Stimulated activated CD8-positive, alpha-beta memory T cell treated with anti-CD3 and anti-CD28 coated beads, Interleukin-15, amount 100 ng/mL, for 48 hours (primary cell): Measurements from ENCODE around the gene NRAP.

ENCODE experiments used
- DNase-seq, 2 donors: peaks; one replicate each; pipeline ENCODE4 v3.0.0-alpha.2; 2020; ENCODE audit warnings: low read depth in 2 of 2

NRAP gene

DNA sequence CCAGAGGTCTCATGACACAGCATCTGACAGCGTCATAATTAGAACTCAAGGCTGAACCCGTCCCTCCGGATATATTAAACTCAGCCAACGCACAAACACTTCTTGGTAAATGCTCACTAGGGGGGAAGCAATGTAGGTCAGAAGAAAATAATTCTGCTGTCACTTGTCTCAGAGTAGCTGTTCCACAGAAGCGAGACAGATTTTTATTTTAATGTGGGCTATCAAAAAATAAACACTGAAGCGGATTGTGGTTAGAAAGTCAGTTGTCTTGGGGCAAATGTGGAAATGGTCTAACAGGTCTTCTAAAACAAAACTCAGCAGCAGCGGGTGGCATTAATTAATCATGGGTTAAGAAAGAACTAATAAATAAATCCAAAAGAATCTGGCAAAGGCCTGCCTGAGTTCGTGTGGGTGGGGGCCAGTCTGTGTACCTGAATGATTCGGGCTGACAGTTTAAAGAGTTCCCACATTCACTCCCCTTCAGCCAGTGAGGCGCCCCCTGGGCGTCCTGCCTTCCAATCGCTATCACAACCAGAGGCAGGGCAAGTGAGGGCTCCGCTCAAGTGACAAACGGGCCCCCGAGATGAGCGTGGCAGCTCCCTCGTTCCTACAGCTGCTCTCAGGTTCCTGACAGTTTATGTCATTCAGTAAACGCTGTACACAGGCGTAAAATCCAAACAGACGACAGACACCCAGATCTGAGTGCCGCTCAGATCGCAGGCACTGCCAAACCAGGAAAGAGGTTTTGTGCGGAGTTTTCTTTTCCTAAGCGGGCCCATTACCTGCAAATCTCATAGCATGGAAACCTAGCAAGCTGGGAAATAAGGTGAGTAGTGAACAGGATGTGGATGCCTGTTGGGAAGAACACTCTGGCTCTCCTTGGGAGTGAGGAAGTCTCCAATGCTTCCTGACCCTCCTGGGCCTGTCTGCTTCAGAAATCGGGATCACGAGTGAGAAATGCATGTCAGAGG lies 52.9 kb downstream of the NRAP start:
- no peak for DNase-seq

DNA sequence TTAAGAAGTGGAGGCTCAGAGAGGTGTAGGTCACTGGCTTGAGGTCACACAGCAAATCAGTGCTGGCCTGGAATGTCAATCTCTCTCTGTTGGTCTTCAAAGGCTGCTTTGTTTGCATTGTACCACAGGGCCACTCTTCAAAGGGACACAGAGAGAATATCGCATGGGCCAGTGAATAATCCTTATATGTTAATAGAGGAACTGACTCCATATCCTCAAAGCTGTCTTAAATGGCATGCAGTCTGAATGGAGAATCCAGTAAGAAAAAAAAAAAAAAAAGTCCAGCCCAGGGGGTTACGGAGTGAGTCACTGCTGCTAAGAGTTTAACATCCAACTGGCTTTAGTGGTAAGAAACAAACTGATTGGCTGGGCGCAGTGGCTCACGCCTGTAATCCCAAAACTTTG lies 54.1 kb downstream of the NRAP start:
- no peak for DNase-seq

- DNase-seq = no peak
Measured at GRCh38 chr10:113605268-113605978, 58.4 kb downstream of the NRAP start.

- DNase-seq = no peak
Measured at GRCh38 chr10:113604572-113604971, 59.3 kb downstream of the NRAP start.

DNA sequence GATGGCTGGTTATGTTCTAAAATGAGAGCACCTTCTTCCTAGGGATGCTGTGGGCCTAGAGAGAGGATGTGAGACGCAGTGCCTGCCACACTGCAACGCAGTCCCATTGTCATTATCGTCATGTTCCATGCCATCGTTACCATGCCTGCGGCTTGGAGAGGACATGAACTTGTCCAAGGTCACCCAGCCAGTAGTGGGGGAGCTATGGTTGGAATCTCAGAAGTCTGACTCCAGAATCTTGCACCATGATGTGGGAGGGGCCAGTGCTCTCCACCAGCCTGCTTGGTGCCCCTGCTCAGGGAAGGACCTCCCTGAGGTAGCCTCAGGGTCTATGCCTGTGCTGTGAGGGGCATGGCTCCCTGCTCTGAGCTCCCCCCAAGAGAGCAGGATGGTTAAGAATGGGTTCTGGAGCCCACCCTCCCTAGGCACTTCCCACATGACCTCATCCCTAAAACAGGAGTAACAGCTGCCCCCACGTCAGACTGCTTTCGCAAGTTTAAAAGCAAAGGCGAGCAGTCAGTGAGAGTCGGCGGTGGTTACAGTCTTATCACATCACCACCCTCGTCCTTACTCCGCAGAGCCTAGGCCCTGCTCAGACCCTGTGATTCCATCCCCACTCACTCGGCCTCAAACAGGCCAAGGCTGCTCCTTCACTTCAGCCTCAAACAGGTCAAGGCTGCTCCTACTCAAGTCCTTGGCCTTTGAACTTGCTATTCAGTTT lies 60.6 kb downstream of the NRAP start:
- DNase-seq = no peak

- DNase-seq = no peak
Measured at GRCh38 chr10:113600569-113600968, 63.3 kb downstream of the NRAP start.

DNA sequence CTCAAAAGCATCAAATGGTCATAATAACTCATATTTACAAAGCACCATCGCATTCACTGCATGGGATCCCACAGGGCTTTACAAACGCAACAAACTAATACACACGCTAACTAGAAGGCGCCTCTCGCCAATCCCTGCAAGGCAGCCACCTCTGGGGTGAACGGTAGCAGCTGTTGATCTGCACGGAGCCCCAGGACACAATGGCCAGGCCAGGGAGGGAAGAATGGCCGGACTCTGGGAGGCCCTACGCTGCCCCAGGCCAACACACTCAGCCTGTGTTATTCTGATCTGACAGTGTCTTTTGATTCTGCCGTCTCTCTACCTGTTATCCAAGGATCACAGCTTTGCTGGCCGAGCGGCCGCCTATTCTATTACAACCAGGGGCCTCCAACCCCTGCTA lies 69.2 kb downstream of the NRAP start:
- DNase-seq = no peak

DNA sequence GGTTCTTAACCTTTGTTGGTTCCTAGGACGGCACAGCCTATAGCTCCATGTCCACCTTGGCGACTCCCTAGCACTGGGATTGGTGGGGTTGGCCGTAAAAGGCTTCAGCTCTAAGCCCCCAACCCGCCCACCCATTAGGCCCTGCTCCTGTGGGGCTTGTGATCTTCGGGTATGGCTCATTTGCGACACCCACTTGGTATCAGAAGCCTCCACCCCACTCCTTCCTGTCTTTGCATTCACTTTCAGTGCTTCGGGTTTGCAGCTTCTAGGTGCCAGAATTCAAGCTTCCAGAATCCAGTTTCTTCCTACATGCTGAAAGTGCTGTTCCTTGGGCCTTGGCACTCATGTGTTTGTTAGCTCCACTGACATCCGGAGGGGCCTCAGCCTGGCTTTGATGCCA lies 71.5 kb downstream of the NRAP start:
- no peak for DNase-seq

DNA sequence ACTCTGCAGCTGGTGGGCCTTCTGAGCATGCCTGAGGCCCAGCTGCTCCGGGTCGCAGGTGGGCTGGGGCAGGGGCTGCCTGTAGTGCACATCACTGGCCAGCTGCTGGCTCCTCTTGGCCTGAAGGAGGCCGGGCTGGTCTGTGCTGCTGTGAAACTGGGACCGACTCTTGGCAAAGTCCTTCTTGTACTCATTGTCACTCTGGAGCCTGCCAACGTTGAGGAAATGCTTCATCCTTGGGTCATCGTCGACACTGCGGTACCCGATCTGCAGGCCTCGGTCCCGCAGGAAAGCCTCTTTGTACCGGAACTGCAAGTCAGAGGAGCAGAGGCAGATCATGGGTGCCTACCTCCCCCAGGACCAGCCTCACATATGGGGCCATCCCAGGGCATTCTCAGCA lies 73.3 kb downstream of the NRAP start:
- no peak for DNase-seq

DNA sequence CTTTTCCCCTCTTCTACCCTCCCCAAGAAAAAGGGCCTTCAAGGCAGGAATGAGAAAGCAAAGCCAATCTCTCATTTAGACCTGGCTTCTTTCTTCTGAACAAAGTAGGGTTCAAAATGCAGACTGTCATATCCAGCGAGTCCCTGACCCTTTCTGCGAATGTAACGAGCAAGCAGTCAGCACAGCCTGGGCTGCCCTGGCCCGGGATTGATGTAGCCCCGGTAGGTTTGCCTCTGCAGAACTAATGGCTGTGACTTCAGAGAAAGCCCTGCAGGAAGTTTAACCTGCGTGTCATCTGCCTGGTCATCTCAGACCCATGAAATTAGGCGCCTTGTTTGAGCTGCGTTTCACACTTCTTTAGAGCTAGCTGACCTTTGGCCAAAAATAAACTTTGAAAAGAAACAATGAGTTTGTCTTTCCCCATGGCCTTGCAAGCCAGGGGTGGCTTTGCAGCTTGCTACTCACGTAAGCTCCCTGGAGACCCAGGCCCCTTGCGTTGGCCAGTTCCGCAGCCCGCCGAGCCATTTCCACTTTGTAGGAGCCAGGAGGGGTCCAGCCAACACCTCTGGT lies 74.6 kb downstream of the NRAP start:
- no peak for DNase-seq

DNA sequence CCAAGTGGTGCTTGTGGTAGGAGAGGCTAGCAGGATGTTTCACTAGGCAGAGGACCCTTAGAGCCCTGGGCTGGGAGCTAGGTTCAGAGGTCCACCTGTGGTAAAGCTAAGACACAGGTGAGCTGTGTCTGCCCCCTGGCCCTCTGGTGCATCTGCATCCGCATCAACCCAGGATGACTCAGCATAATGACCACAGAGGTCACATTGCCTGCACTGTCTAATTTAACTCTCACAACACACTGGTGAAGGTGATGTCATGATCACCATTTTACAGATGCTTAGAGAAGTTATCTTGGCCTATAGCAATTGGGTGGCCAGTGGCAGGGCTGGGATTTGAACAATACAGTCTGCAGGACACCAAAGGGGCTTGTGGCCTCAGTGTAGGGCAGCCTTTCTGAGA lies 77.9 kb downstream of the NRAP start:
- no peak for DNase-seq

DNA sequence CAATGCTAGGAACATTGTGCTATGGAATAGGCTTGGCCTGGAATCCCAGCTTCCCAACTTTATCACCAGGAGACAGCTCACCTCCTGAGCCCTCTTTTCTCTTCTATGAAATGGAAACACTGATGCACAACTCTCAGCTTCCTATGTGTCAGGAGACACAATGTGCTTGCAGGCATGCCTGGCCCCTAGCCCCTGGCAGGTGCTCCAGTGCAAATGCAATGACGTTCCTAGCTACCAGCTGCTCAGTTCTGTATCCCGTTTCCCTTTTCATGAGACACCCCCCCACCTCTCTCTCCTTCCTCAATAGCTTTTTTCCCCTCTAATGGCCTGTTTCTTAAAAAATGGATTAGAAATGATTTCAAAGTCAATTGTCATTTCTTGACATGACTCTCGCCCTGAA lies 80.3 kb downstream of the NRAP start:
- DNase-seq = no peak

DNA sequence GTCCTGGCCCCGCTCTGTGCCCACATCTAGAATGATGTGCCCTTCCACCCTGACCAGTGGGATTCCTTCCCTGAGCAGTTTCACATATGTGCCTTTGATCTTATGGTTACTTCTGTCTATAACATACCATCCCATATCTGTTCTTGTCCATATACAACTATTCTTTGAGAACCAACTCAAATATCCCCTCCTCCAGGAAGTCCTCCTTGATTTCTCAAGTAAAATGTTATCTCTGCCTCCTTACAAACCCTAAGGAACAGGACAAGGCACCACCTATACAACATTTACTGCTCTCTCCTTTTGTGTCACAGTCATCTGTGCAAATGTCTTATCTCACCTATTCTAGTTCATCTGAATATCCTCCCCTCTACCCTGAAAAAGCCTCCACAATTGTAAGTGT lies 82.7 kb downstream of the NRAP start:
- no peak for DNase-seq

DNA sequence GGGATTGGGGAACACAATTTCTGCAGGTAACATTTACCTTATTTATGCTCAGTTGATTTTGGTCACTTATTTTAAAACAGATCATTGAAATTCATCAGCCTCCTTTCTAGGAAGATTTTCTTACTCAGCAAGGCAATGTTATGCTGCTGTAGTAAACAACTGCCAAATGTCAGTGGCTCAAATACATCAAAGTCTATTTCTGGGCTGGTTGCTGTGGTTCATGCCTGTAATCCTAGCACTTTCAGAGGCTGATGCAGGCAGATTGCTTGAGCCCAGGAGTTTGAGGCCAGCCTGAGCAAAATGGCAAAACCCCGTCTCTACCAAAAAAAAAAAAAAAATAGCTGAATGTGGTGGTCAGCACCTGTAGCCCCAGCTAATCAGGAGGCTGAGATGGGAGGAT lies 85.1 kb downstream of the NRAP start:
- no peak for DNase-seq

DNA sequence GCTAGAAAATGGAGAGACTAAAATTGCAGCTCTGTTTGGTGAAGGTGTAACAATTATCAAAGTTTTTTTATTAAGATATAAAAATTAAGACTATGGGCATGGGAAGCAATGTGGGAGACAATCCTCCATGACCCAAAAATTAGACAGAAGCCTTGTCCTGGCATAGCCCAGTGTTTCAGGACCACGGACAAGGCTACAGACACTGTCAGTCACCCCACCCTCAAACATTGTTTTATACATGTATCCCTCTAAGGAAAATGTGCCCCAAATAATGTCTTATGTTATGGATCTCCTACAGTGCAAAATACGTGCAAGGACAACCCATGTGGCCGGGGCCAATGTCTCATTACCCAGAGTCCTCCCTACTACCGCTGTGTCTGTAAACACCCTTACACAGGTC lies 87.0 kb downstream of the NRAP start:
- DNase-seq = no peak

DNA sequence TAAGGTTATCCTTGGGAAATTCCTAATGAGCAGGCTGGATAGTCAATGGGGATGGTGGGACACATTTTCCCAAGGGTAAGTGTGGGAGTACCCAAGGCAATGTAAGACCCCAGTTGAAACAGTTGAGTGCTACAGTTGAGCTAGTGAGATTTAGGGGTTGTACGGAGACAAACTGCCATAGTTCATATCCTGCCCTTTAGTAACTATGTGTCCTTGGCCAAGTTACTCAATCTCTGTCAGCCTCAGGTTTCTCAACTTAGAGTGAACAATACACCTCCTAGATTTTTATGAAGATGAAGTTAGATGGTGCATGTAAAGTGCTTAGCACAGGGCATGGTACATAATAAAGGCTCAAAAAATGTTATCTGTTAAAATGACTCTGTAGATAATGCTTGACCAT lies 90.5 kb downstream of the NRAP start:
- no peak for DNase-seq

GRCh38 chr10:113572520-113573290 lies 91.1 kb downstream of the NRAP start:
- DNase-seq = no peak

- no peak for DNase-seq
Measured at GRCh38 chr10:113569576-113569975, 94.3 kb downstream of the NRAP start.

- no peak for DNase-seq
Measured at GRCh38 chr10:113566888-113567287, 97.0 kb downstream of the NRAP start.

DNA sequence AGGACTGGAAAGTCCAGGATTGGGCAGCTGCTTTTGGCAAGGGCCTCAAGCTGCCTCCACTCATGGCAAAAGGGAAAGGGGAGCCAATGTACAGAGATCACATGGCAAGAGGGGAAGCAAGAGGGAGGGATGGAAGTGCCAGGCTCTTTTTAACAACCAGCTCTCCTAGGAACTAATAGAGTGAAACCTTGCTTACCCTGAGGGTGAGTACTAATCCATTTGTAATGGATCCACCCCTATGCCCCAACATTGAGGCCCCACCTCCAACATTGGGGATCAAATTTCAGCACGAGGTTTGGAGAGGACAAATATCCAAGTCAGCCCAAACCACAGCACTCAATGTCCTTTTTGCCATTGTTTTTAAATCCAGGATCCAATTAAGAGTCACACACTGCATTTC lies 98.5 kb downstream of the NRAP start:
- no peak for DNase-seq
